K562 (cell line): ENCODE results near the gene ACBD6. TPM values are rescaled to one million over a fixed set of nuclear protein-coding genes. Genes with fewer than 3 reads are reported as not detected.
A peak's percentile ranks its signal among the peaks of the same experiment; 100 is the strongest.

Source experiments
- ATF3 ChIP-seq, 2 experiments: fragments of 450-650 bp in 1 of 2; sonication (generic) in 1 of 2; formaldehyde crosslinking in 1 of 2; IDR thresholded peaks in 1 of 2; conservative IDR thresholded peaks in 1 of 2; 2 replicates each; pipeline versions ENCODE4 v1.6.1 to v1.8.1; 2016 to 2023; ENCODE audit warnings: mild to moderate bottlenecking in 2 of 2, moderate library complexity in 2 of 2, inconsistent platforms in 1 of 2, missing genetic modification reagents in 1 of 2
- BCOR ChIP-seq: fragments of 450-650 bp; IDR thresholded peaks from 2 replicates; pipeline ENCODE4 v1.6.1; 2016
- BHLHE40 ChIP-seq: IDR thresholded peaks from 2 replicates; pipeline ENCODE4 v1.6.1; 2011; ENCODE audit warnings: low read length, improper control_type of control experiment
- CHAMP1 ChIP-seq: fragments of 450-650 bp; IDR thresholded peaks from 2 replicates; pipeline ENCODE4 v1.6.1; 2016; ENCODE audit warnings: mild to moderate bottlenecking
- COPS2 ChIP-seq: fragments of 450-650 bp; conservative IDR thresholded peaks from 2 replicates; pipeline ENCODE4 v1.6.1; 2016; ENCODE audit warnings: mild to moderate bottlenecking, moderate library complexity
- DIDO1 ChIP-seq: fragments of 450-650 bp; IDR thresholded peaks from 2 replicates; pipeline ENCODE4 v1.6.1; 2016; ENCODE audit warnings: low read depth, missing biosample characterization, missing genetic modification characterization
- E2F5 ChIP-seq: sonication (generic); formaldehyde crosslinking; IDR thresholded peaks from 2 replicates; pipeline ENCODE4 v1.8.0; 2022; ENCODE audit warnings: mild to moderate bottlenecking, missing genetic modification reagents
- ELF1 ChIP-seq: fragments of 200-800 bp; sonication (Bioruptor generic); IDR thresholded peaks from 2 replicates; pipeline ENCODE4 v1.6.1; 2016; ENCODE audit warnings: missing genetic modification characterization, missing compliant biosample characterization
- FOXK2 ChIP-seq, 2 experiments: fragments of 450-650 bp; IDR thresholded peaks in 1 of 2; conservative IDR thresholded peaks in 1 of 2; 2 replicates each; pipeline ENCODE4 v1.6.1; 2016; ENCODE audit warnings: low read depth in 2 of 2, mild to moderate bottlenecking in 1 of 2
- GABPA ChIP-seq: fragments of 200-800 bp; sonication (Bioruptor generic); conservative IDR thresholded peaks from 2 replicates; pipeline ENCODE4 v1.6.1; 2016; ENCODE audit warnings: low read depth, missing genetic modification characterization, missing compliant biosample characterization
- HDAC2 ChIP-seq: fragments of 450-650 bp; IDR thresholded peaks from 2 replicates; pipeline ENCODE4 v1.6.1; 2016; ENCODE audit warnings: mild to moderate bottlenecking
- HDAC3 ChIP-seq: fragments of 450-650 bp; IDR thresholded peaks from 2 replicates; pipeline ENCODE4 v1.6.1; 2018; ENCODE audit warnings: borderline replicate concordance, mild to moderate bottlenecking, moderate library complexity; ENCODE audit not compliant: partially characterized antibody
- HLTF ChIP-seq: fragments of 450-650 bp; IDR thresholded peaks from 2 replicates; pipeline ENCODE4 v1.6.1; 2016
- NCOA6 ChIP-seq: fragments of 450-650 bp; IDR thresholded peaks from 2 replicates; pipeline ENCODE4 v1.6.1; 2017; ENCODE audit warnings: mild to moderate bottlenecking
- NUFIP1 ChIP-seq: fragments of 450-650 bp; IDR thresholded peaks from 2 replicates; pipeline ENCODE4 v1.6.1; 2018; ENCODE audit not compliant: partially characterized antibody
- POU5F1 ChIP-seq: fragments of 150-350 bp; IDR thresholded peaks from 2 replicates; pipeline ENCODE4 v1.6.1; 2014; ENCODE audit warnings: borderline replicate concordance, low read length, low read depth, mild to moderate bottlenecking; ENCODE audit not compliant: partially characterized antibody
- SIX5 ChIP-seq, 2 experiments: IDR thresholded peaks; 2 replicates each; pipeline ENCODE4 v1.6.1; 2011; ENCODE audit warnings: low read length in 2 of 2, borderline replicate concordance in 1 of 2, low read depth in 1 of 2, mild to moderate bottlenecking in 1 of 2, moderate library complexity in 1 of 2; ENCODE audit not compliant: insufficient read depth in 1 of 2
- SMARCE1 ChIP-seq: fragments of 450-650 bp; IDR thresholded peaks from 2 replicates; pipeline ENCODE4 v1.7.1; 2016; ENCODE audit warnings: mild to moderate bottlenecking
- SNRNP70 ChIP-seq: fragments of 200-400 bp; formaldehyde crosslinking; optimal IDR thresholded peaks from 2 replicates; pipeline ENCODE3; 2017; ENCODE audit warnings: low read depth, low read length
- SREBF2 ChIP-seq: sonication (generic); formaldehyde crosslinking; IDR thresholded peaks from 2 replicates; pipeline ENCODE4 v1.4.0; 2020; ENCODE audit warnings: mild to moderate bottlenecking, missing genetic modification reagents
- SUPT5H ChIP-seq: fragments of 450-650 bp; IDR thresholded peaks from 2 replicates; pipeline ENCODE4 v1.6.1; 2016
- ZFP91 ChIP-seq: sonication (generic); formaldehyde crosslinking; IDR thresholded peaks from 2 replicates; pipeline ENCODE4 v1.8.0; 2022; ENCODE audit warnings: mild to moderate bottlenecking, missing genetic modification reagents
- ZNF23 ChIP-seq: fragments of 250-450 bp; sonication (Bioruptor Pico); IDR thresholded peaks from 2 replicates; pipeline ENCODE4 v1.4.0; 2020; ENCODE audit warnings: mild to moderate bottlenecking
- ZNF551 ChIP-seq: fragments of 250-450 bp; sonication (Bioruptor Pico); IDR thresholded peaks from 2 replicates; pipeline ENCODE4 v1.5.0; 2021; ENCODE audit warnings: mild to moderate bottlenecking, moderate library complexity
- polyA plus RNA-seq, 8 experiments: library from polyadenylated mRNA; depleted of rRNA in 4 of 8; stranded (reverse) in 5 of 8; unstranded in 3 of 8; fragments of >200 nt; fragmentation: Nextera tagmentation in 2 of 8; fragmentation: Illumina TruSeq in 1 of 8; extraction: Ambion mirVana in 2 of 8; extraction: Trizol in 1 of 8; gene quantifications; 2 replicates each; pipeline versions ENCODE4 v1.2.1 to v1.2.3, GENCODE V29; 2011 to 2014; ENCODE audit warnings: inconsistent platforms in 1 of 8, missing spikeins in 1 of 8
- total RNA-seq, 7 experiments: library from RNA; depleted of rRNA in 6 of 7; stranded (reverse); fragments of >200 nt in 6 of 7; fragmentation: Illumina TruSeq in 2 of 7; extraction: Trizol in 2 of 7; gene quantifications; 2 replicates each; pipeline versions ENCODE4 v1.2.1 to v1.2.3, GENCODE V29; 2011 to 2021; ENCODE audit warnings: low replicate concordance in 1 of 7

ACBD6 gene
- total and polyA plus RNA-seq, 9 of the 15 experiments (the other 6 are each of a cell fraction or from before 2014, with no cell fraction given) = 16.9 to 107 (median 77.7) TPM

GRCh38 chr1:180503280-180503862 is 994 bp upstream of the ACBD6 start (continued):
- TF ChIP-seq HDAC3 (no peak), COPS2 (no peak), SREBF2 (CRISPR knock-in tag) (no peak), NCOA6 (0 out of 2 replicates have a peak, but pooled peaks have one; percentile 10), NUFIP1 (peak; percentile 7), HDAC2 (peak; percentile 81), ZNF551 (CRISPR knock-in tag) (no peak), CHAMP1 (peak; percentile 32; the same call in 1 of the 2 replicates), ZFP91 (0 out of 2 replicates have a peak, but pooled peaks have one; percentile 1), E2F5 (0 out of 2 replicates have a peak, but pooled peaks have one; percentile 5), BCOR (peak; percentile 99), GABPA (no peak), FOXK2 (conservative IDR thresholded peaks at IDR 0.05 in 1 of 2, IDR thresholded peaks at IDR 0.05 in 1 of 2; ENCODE audit: low read depth in 2 of 2) (peak in 1 of 2 experiments; percentile 16; a peak in 3 of 4 replicates), POU5F1 (no peak), BHLHE40 (no peak), HLTF (no peak), ELF1 (peak; percentile 53; the same call in 1 of the 2 replicates), ZNF23 (CRISPR knock-in tag) (no peak), ATF3 (IDR thresholded peaks at IDR 0.05) (no peak), ATF3 (CRISPR knock-in tag; conservative IDR thresholded peaks at IDR 0.05) (no peak), SUPT5H (no peak), SIX5 (IDR thresholded peaks at IDR 0.05; ENCODE audit: borderline replicate concordance in 1 of 2, insufficient read depth in 1 of 2, low read depth in 1 of 2, low read length in 2 of 2) (no peak), SNRNP70 (no peak), SMARCE1 (0 out of 2 replicates have a peak, but pooled peaks have one; percentile 2), DIDO1 (no peak)
